Esophagus mucosa (tissue), 1 donor: ENCODE results near the gene FAM162A. TPM values are rescaled to one million over a fixed set of nuclear protein-coding genes. Genes with fewer than 3 reads are reported as not detected.

Experiments
- ATAC-seq: fragments of 200-7000 bp; cut with Tn5 transposase; one replicate; pipeline ENCODE4 v1.9.1; 2020
- total RNA-seq: library from RNA; stranded (reverse); gene quantifications from one replicate; pipeline ENCODE4 v1.2.4, GENCODE V29; 2023
- donor health status: DM: yes; HTN: yes; CAD: no.

FAM162A gene
- total RNA-seq, 1 donor from 2014 or later: 106 TPM

GRCh38 chr3:122389197-122389596 is 5.2 kb downstream of the FAM162A start:
- no peak for ATAC-seq

GRCh38 chr3:122389892-122390291 is 5.9 kb downstream of the FAM162A start:
- ATAC-seq: no peak

GRCh38 chr3:122390665-122391064 is 6.7 kb downstream of the FAM162A start:
- ATAC-seq: no peak

GRCh38 chr3:122391681-122392446 is 7.9 kb downstream of the FAM162A start:
- ATAC-seq: no peak

GRCh38 chr3:122392868-122393844 is 9.2 kb downstream of the FAM162A start:
- ATAC-seq: no peak

- ATAC-seq: peak; percentile 11
Measured at GRCh38 chr3:122394173-122394572, 10.2 kb downstream of the FAM162A start.

GRCh38 chr3:122395582-122395981 is 11.6 kb downstream of the FAM162A start:
- ATAC-seq: no peak

- no peak for ATAC-seq
Measured at GRCh38 chr3:122396511-122396910, 12.5 kb downstream of the FAM162A start.

- ATAC-seq: no peak
Measured at GRCh38 chr3:122397201-122397600, 13.2 kb downstream of the FAM162A start.

GRCh38 chr3:122398920-122399319 is 14.9 kb downstream of the FAM162A start:
- no peak for ATAC-seq

GRCh38 chr3:122403489-122403888 is 19.5 kb downstream of the FAM162A start:
- ATAC-seq: no peak

- ATAC-seq: no peak
Measured at GRCh38 chr3:122405015-122405414, 21.0 kb downstream of the FAM162A start.

GRCh38 chr3:122406198-122406597 is 22.2 kb downstream of the FAM162A start:
- ATAC-seq: no peak

GRCh38 chr3:122407946-122408345 is 24.0 kb downstream of the FAM162A start:
- ATAC-seq: no peak

GRCh38 chr3:122409446-122409845 is 25.5 kb downstream of the FAM162A start:
- peak; percentile 39 for ATAC-seq

- ATAC-seq: no peak
Measured at GRCh38 chr3:122410111-122410510, 26.1 kb downstream of the FAM162A start.

- ATAC-seq: no peak
Measured at GRCh38 chr3:122410639-122411038, 26.7 kb downstream of the FAM162A start.

- no peak for ATAC-seq
Measured at GRCh38 chr3:122414391-122414790, 30.4 kb downstream of the FAM162A start.

GRCh38 chr3:122415104-122415744 is 31.2 kb downstream of the FAM162A start:
- peak; percentile 62 for ATAC-seq

- peak; percentile 98 for ATAC-seq
Measured at GRCh38 chr3:122415762-122416654, 32.0 kb downstream of the FAM162A start, which contains the start of gene WDR5B. WDR5B (minus strand) TSS chr3:122416062; CDS start chr3:122415528, 534 bp downstream.

- no peak for ATAC-seq
Measured at GRCh38 chr3:122416966-122417365, 33.0 kb downstream of the FAM162A start.

GRCh38 chr3:122421101-122421500 is 37.1 kb downstream of the FAM162A start:
- no peak for ATAC-seq
